ENCODE results near the gene SCIMP.
"Not testable (repeated sequence)": the region's sequence is repeated elsewhere in the genome, so short reads cannot be mapped to it uniquely, and the experiment has no call there.

SCIMP gene

GRCh38 chr17:5237541-5238016 is 2.9 kb upstream of the SCIMP start:
- peak; percentile 66 for DNase-seq (ENCODE audit: low read depth)

- DNase-seq (ENCODE audit: low read depth), result no peak
These were observed 2.4 kb upstream of the SCIMP start for GRCh38 chr17:5236938-5237540.

DNA sequence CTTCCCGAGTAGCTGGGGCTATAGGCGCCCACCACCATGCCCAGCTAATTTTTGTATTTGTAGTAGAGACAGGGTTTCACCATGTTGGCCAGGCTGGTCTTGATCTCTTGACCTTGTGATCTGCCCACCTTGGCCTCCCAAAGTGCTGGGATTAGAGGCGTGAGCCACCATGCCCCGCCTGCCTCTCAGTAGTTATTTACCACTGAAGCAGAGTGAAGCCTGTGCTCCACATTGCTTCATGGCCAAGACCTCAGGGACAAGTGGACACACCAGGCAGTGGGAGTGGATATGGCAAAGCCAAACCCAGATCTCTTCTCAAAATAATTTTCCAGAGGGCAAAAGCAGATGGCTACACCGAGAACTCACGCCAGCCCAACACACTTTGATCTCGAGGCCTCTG is 1.2 kb downstream of the SCIMP start:
- not testable (repeated sequence) for DNase-seq (ENCODE audit: low read depth)

GRCh38 chr17:5226940-5227878 is 7.5 kb downstream of the SCIMP start:
- no peak for DNase-seq (ENCODE audit: low read depth)

- no peak for DNase-seq (ENCODE audit: low read depth)
These were observed 8.8 kb downstream of the SCIMP start for GRCh38 chr17:5225668-5226457.

DNA sequence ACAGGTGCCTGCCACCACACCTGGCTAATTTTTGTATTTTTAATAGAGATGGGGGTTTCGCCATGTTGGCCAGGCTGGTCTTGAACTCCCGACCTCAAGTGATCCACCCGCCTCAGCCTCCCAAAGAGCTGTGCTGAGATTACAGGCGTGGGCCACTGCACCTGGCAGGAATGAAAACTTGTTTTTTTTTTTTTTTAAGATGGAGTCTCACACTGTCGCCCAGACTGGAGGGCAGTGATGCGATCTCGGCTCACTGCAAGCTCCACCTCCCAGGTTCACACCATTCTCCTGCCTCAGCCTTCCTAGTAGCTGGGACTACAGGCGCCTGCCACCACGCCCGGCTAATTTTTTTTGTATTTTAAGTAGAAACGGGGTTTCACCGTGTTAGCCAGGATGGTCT is 12.7 kb downstream of the SCIMP start:
- not testable (repeated sequence) for DNase-seq (ENCODE audit: low read depth)

- DNase-seq (ENCODE audit: low read depth), result no peak
These were observed 14.6 kb downstream of the SCIMP start for GRCh38 chr17:5220074-5220473.

DNA sequence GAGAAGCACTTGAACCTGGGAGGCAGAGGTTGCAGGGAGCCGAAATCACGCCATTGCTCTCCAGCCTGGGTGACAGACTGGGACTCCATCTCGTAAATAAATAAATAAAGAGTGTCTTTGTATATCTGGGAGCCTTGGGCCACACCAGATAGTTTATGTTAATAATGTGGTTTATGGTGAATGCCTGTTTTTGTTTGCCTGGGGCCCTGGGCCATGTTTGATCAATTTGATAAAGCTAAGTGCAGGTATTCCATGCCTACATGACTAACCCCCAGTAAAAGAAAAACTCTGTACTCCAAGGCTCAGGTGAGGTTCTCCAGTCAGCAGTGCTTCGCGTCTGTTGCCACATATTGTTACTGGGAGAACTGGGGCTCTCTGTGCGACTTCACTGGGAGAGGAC is 15.1 kb downstream of the SCIMP start:
- DNase-seq (ENCODE audit: low read depth), result no peak

GRCh38 chr17:5217562-5217961 is 17.1 kb downstream of the SCIMP start:
- DNase-seq (ENCODE audit: low read depth), result not testable (repeated sequence)

GRCh38 chr17:5211458-5211857 is 23.2 kb downstream of the SCIMP start:
- no peak for DNase-seq (ENCODE audit: low read depth)

DNA sequence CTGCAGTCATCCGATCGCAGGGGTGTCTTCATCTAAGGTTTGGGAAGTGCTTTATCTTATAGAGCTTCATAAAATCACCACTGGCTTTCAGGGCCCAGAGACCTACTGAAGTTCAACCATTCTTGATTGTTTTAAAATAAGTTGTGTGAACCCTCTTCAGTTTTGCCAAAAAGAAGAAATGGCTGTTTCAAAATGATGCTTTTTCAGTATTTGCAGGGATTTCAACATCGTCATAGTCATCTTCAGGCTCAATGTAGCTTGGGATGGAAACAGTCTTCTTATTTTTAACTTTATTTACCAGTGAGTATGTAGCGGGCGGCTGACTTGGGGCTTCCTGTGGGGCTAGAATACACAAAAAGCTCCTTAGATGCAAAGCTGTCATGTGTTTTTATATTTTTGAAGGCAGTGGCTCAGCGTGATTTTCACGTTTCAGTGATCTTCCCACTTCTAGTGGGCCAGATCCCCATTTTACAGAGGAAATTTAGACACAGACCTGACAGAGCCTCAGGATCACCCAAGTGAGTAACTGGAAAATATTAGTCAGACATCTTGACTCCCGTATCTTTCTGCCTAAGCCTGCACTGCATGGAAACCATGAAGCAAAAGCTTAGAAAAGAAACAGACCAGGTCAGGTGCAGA is 23.9 kb downstream of the SCIMP start:
- no peak for DNase-seq (ENCODE audit: low read depth)

GRCh38 chr17:5210091-5210490 is 24.6 kb downstream of the SCIMP start:
- DNase-seq (ENCODE audit: low read depth), result no peak

- peak; percentile 20 for DNase-seq (ENCODE audit: low read depth)
These were observed 25.3 kb downstream of the SCIMP start for GRCh38 chr17:5209396-5209795.

DNA sequence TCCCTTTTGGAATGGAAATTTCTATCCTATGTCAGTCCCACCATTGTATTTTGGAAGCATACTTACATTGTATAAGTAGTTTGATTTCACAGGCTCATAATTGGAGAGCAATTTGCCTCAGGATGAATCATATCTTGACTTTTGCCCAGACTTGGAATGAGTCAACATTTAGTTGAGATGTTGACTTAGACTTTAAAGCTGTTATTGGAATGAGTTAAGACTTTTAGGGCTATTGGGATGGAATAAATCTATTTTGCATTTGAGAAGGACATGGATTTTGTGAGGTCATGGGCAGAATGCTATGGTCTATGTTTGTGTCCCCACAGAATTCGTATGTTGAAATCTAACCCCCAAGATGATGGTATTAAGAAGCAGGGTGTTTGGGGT is 30.8 kb downstream of the SCIMP start:
- DNase-seq (ENCODE audit: low read depth), result peak; percentile 73

GRCh38 chr17:5203178-5203907 is 31.3 kb downstream of the SCIMP start:
- peak; percentile 56 for DNase-seq (ENCODE audit: low read depth)

DNA sequence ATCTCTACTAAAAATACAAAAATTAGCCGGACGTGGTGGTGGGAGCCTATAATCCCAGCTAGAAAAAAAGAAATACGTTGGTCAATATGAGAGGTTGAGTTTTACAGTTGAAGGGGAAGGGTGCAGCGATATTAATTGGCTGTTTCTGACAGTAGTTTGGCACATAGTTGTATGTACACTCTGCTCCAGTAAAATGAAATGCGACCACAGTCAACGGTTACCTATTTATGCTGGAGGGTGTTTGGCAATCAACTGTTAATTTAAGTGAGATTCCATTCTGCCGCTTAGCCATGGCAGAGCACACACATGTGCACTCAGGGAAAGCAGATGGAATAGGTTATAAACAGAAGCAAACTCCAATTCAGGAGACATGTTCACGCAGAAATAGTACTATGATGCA is 33.6 kb downstream of the SCIMP start:
- no peak for DNase-seq (ENCODE audit: low read depth)

GRCh38 chr17:5200360-5200759 is 34.3 kb downstream of the SCIMP start:
- DNase-seq (ENCODE audit: low read depth), result no peak

- no peak for DNase-seq (ENCODE audit: low read depth)
These were observed 36.2 kb downstream of the SCIMP start for GRCh38 chr17:5198472-5198871.

DNA sequence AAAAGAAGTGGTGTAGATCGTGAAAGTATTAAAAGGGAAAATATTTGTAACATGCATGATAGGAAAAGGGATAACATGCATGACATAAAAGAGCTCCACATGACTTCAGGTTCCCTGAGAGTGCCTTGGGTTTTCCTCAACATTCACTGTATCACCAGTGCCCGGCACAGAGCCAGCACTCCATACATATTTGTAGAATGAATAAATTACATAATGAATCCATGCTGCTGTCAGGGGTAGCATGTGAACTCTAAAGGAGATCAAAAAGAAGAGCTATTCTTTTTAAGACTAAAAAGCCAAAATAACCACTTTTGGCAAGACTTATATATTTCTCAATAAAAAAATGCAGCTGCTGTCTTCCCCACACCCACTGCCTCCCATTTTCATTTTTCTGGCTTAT is 40.3 kb downstream of the SCIMP start:
- peak; percentile 30 for DNase-seq (ENCODE audit: low read depth)

- peak; percentile 93 for DNase-seq (ENCODE audit: low read depth)
These were observed 42.9 kb downstream of the SCIMP start, which contains the start of gene ZNF594 for GRCh38 chr17:5191541-5192417. TSS of gene ZNF594 (minus strand) at chr17:5191868. CDS start at chr17:5184256, 7,612 bp downstream.

All from EH (cell line).